Measurements from ENCODE around the gene PAIP2B. TPM values are rescaled to one million over a fixed set of nuclear protein-coding genes. Genes with fewer than 3 reads are reported as not detected.

The PAIP2B gene
- total RNA-seq, 1 experiment from 2014 or later, result 17.7 TPM

DNA sequence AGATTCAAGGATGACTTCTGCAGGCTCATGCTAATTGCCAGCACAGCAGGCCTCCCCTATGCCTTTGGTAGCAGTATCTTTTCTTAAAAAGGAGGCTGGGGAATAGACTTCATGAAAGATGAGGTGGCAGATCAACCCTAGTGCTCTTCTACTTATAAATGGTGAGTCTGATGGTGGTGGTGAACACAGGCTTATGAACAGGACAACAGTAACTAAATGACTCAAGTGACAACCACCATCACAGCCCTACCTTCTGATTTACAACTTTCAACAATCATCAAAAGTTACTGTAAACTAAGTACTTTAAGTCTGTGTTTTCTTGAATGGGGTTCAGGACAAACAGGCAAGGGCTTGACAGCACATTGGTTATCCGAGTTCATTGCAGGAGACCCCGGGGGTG lies 39.3 kb downstream of the PAIP2B start:
- no peak overlapping the region for H3K14ac ChIP-seq (ENCODE audit: insufficient read depth, low read length)
- Mint-ChIP-seq H3K27ac (peak overlapping the region in 1 of 3 experiments; percentile 65; a peak in 1 of 7 replicates), H3K36me3 (ENCODE audit: insufficient read depth in 1 of 3, low read depth in 3 of 3) (no peaks in the 10 kb centered on the region), H3K27me3 (ENCODE audit: low read depth) (no peaks in the 10 kb centered on the region), H3K4me3 (no peak overlapping the region), H3K9me3 (no peaks in the 10 kb centered on the region), H3K4me1 (peaks cover 26 to 36% of the 10 kb centered on the region in 2 experiments)
- no peaks in the 10 kb centered on the region for H4K20me1 ChIP-seq (ENCODE audit: control insufficient read depth, insufficient read depth, insufficient read length)
- H4K8ac ChIP-seq (replicated peaks; ENCODE audit: insufficient read length, low read depth, low read length), result no peak overlapping the region
- H3K4ac ChIP-seq (ENCODE audit: low read depth, low read length), result no peak overlapping the region
- H3K18ac ChIP-seq (ENCODE audit: insufficient read length, low read depth, low read length), result no peak overlapping the region
- no peak overlapping the region for H3K23ac ChIP-seq (ENCODE audit: insufficient read length, low read depth, low read length)
- no CpG with 5 or more reads among the region's 2 CpGs for WGBS (ENCODE audit: extremely low coverage, insufficient read length, low lambda C conversion rate)
- H3K56ac ChIP-seq (ENCODE audit: insufficient read length, low read depth, low read length), result no peak overlapping the region
- no peaks in the 10 kb centered on the region for H3K27me3 ChIP-seq (ENCODE audit: insufficient read depth, low read length)
- H4K91ac ChIP-seq (ENCODE audit: insufficient read length, low read depth, low read length), result no peak overlapping the region
- H2BK15ac ChIP-seq (ENCODE audit: low read depth, low read length), result no peak overlapping the region
- H3K4me1 ChIP-seq (ENCODE audit: insufficient read depth, low read length), result no peaks in the 10 kb centered on the region
- H3K9me3 ChIP-seq (ENCODE audit: control insufficient read depth, low read depth, low read length), result no peaks in the 10 kb centered on the region
- no peak overlapping the region for H2BK120ac ChIP-seq (ENCODE audit: low read depth, low read length, poor library complexity, severe bottlenecking)
- H3K9ac ChIP-seq (ENCODE audit: extremely low read depth, insufficient read length, low read length), result no peak overlapping the region
- H2BK12ac ChIP-seq (ENCODE audit: insufficient read length, low read depth, low read length), result no peak overlapping the region
- H3K4me2 ChIP-seq (ENCODE audit: insufficient read depth, insufficient read length, low read length), result no peak overlapping the region
- no peak overlapping the region for H2BK5ac ChIP-seq (ENCODE audit: insufficient read length, low read length)
- no peaks in the 10 kb centered on the region for H3K79me2 ChIP-seq (ENCODE audit: insufficient read depth, low read length)
- H3K27ac ChIP-seq (ENCODE audit: insufficient read length, low read depth, low read length), result no peak overlapping the region
- no peak overlapping the region for H2AK5ac ChIP-seq (ENCODE audit: insufficient read length, low read length)
- H3K79me1 ChIP-seq (ENCODE audit: insufficient read depth, low read depth, low read length, poor library complexity, severe bottlenecking), result no peaks in the 10 kb centered on the region
- no peak overlapping the region for H4K5ac ChIP-seq (ENCODE audit: insufficient read length, low read depth, low read length)
- no peak for DNase-seq
- H3K23me2 ChIP-seq (ENCODE audit: insufficient read length, low read depth, low read length, poor library complexity, severe bottlenecking), result no peaks in the 10 kb centered on the region
- TF ChIP-seq, protein P1, sequence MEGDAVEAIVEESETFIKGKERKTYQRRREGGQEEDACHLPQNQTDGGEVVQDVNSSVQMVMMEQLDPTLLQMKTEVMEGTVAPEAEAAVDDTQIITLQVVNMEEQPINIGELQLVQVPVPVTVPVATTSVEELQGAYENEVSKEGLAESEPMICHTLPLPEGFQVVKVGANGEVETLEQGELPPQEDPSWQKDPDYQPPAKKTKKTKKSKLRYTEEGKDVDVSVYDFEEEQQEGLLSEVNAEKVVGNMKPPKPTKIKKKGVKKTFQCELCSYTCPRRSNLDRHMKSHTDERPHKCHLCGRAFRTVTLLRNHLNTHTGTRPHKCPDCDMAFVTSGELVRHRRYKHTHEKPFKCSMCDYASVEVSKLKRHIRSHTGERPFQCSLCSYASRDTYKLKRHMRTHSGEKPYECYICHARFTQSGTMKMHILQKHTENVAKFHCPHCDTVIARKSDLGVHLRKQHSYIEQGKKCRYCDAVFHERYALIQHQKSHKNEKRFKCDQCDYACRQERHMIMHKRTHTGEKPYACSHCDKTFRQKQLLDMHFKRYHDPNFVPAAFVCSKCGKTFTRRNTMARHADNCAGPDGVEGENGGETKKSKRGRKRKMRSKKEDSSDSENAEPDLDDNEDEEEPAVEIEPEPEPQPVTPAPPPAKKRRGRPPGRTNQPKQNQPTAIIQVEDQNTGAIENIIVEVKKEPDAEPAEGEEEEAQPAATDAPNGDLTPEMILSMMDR (conservative IDR thresholded peaks at IDR 0.05), result no peak
- H3T11ph ChIP-seq (ENCODE audit: low read length), result no peak overlapping the region
- no peak overlapping the region for H2BK20ac ChIP-seq (ENCODE audit: low read depth, low read length, poor library complexity, severe bottlenecking)
- no peak overlapping the region for H2AFZ ChIP-seq (ENCODE audit: low read length)
